Measurements from ENCODE around the gene RELT.
"Not testable (repeated sequence)": the region's sequence is repeated elsewhere in the genome, so short reads cannot be mapped to it uniquely, and the experiment has no call there.

Gene RELT

GRCh38 chr11:73409431-73409830, 33.2 kb downstream of the RELT start:
- DNase-seq = no peak

- no peak for DNase-seq
Measured at GRCh38 chr11:73410627-73411026, 34.4 kb downstream of the RELT start.

GRCh38 chr11:73411031-73411430, 34.8 kb downstream of the RELT start:
- no peak for DNase-seq

GRCh38 chr11:73412308-73412707, 36.1 kb downstream of the RELT start:
- DNase-seq = no peak

- no peak for DNase-seq
Measured at GRCh38 chr11:73413256-73413655, 37.1 kb downstream of the RELT start.

- no peak for DNase-seq
Measured at GRCh38 chr11:73414977-73415651, 38.9 kb downstream of the RELT start.

- no peak for DNase-seq
Measured at GRCh38 chr11:73415854-73416615, 39.8 kb downstream of the RELT start.

GRCh38 chr11:73416786-73417185, 40.6 kb downstream of the RELT start:
- DNase-seq = no peak

GRCh38 chr11:73420136-73420535, 43.9 kb downstream of the RELT start:
- no peak for DNase-seq

- no peak for DNase-seq
Measured at GRCh38 chr11:73422886-73423285, 46.7 kb downstream of the RELT start.

- DNase-seq = no peak
Measured at GRCh38 chr11:73423506-73423905, 47.3 kb downstream of the RELT start.

GRCh38 chr11:73425108-73425507, 48.9 kb downstream of the RELT start:
- DNase-seq = no peak

GRCh38 chr11:73426219-73426850, 50.1 kb downstream of the RELT start:
- no peak for DNase-seq

- no peak for DNase-seq
Measured at GRCh38 chr11:73428227-73428626, 52.0 kb downstream of the RELT start.

GRCh38 chr11:73428699-73429098, 52.5 kb downstream of the RELT start:
- no peak for DNase-seq

- DNase-seq = no peak
Measured at GRCh38 chr11:73429121-73429750, 53.0 kb downstream of the RELT start.

- no peak for DNase-seq
Measured at GRCh38 chr11:73430326-73430725, 54.1 kb downstream of the RELT start.

- DNase-seq = no peak
Measured at GRCh38 chr11:73431396-73431795, 55.2 kb downstream of the RELT start.

GRCh38 chr11:73436859-73437258, 60.7 kb downstream of the RELT start:
- DNase-seq = not testable (repeated sequence)

GRCh38 chr11:73439002-73439843, 63.0 kb downstream of the RELT start:
- no peak for DNase-seq

GRCh38 chr11:73445980-73446379, 69.8 kb downstream of the RELT start:
- DNase-seq = no peak

GRCh38 chr11:73446766-73447165, 70.6 kb downstream of the RELT start:
- DNase-seq = no peak
